ENCODE measurements around the gene VRK3. TPM values are rescaled to one million over a fixed set of nuclear protein-coding genes. Genes with fewer than 3 reads are reported as not detected.

The VRK3 gene
- total and polyA plus RNA-seq, 2 of the 4 experiments (the other 2 are of a cell fraction): 28.7 to 35.8 TPM

GRCh38 chr19:50059045-50059444 lies 33.9 kb upstream of the VRK3 start:
- no peak overlapping the region for H2BK120ac ChIP-seq (ENCODE audit: low read depth, low read length)
- WGBS, 2 experiments (ENCODE audit: extremely low coverage in 2 of 2, insufficient read length in 1 of 2): no CpG with 5 or more reads among the region's 6 CpGs
- DNase-seq: no peak
- no peak overlapping the region for H3K23ac ChIP-seq (ENCODE audit: low read depth, low read length)
- no peak overlapping the region for H3K4ac ChIP-seq (ENCODE audit: low read depth, low read length)
- no peak overlapping the region for H2AFZ ChIP-seq (replicated peaks; ENCODE audit: low read length, poor library complexity)
- H3K9me3 ChIP-seq (ENCODE audit: control insufficient read depth, insufficient read depth, low read length): peaks cover 26% of the 10 kb centered on the region
- no peak overlapping the region for H4K91ac ChIP-seq (ENCODE audit: insufficient read depth, low read depth, low read length)
- H3K79me1 ChIP-seq (ENCODE audit: low read depth in 1 of 2, low read length in 2 of 2): no peaks in the 10 kb centered on the region
- intact Hi-C loops (cut with micrococcal nuclease): no loop called here
- no peak overlapping the region for H3K18ac ChIP-seq (ENCODE audit: low read depth, low read length)
- no peak overlapping the region for H2BK15ac ChIP-seq (ENCODE audit: low read depth, low read length)
- no peaks in the 10 kb centered on the region for H3K9me1 ChIP-seq (ENCODE audit: insufficient read depth, low read length)
- no peak overlapping the region for H4K8ac ChIP-seq (ENCODE audit: low read depth in 2 of 2, low read length in 2 of 2)
- no peak overlapping the region for H3K14ac ChIP-seq (replicated peaks; ENCODE audit: low read depth, low read length)
- no peaks in the 10 kb centered on the region for H3K36me3 ChIP-seq (ENCODE audit: control insufficient read depth, insufficient read depth, low read length)
- H3K4me2 ChIP-seq (ENCODE audit: low read depth, low read length): no peak overlapping the region
- no peak overlapping the region for H3K56ac ChIP-seq (ENCODE audit: extremely low read depth, insufficient read depth, low read length)
- no peak overlapping the region for H2AK5ac ChIP-seq (ENCODE audit: low read depth, low read length)
- dilution Hi-C loops (cut with HindIII; ENCODE audit: low sequenced_read_pairs, unreplicated experiment): no loop called here
- no peak overlapping the region for H2AK9ac ChIP-seq (replicated peaks; ENCODE audit: low read depth, low read length, poor library complexity)
- no peak overlapping the region for H3K27ac ChIP-seq (ENCODE audit: insufficient read depth, low read length)
- no peaks in the 10 kb centered on the region for H3K27me3 ChIP-seq (ENCODE audit: control insufficient read depth, insufficient read depth, low read length)
- no peak overlapping the region for H2BK20ac ChIP-seq (ENCODE audit: low read depth, low read length)
- H2BK5ac ChIP-seq (ENCODE audit: low read depth, low read length, poor library complexity, severe bottlenecking): no peak overlapping the region
- in situ Hi-C loops (cut with MboI; ENCODE audit: low sequenced_read_pairs): no loop called here
- no peak for ATAC-seq (ENCODE audit: low read depth)
- H3K9ac ChIP-seq (ENCODE audit: low read depth, low read length): no peak overlapping the region
- H3K4me1 ChIP-seq (ENCODE audit: control insufficient read depth, insufficient read depth, low read length): no peaks in the 10 kb centered on the region
- TF ChIP-seq, protein P1, sequence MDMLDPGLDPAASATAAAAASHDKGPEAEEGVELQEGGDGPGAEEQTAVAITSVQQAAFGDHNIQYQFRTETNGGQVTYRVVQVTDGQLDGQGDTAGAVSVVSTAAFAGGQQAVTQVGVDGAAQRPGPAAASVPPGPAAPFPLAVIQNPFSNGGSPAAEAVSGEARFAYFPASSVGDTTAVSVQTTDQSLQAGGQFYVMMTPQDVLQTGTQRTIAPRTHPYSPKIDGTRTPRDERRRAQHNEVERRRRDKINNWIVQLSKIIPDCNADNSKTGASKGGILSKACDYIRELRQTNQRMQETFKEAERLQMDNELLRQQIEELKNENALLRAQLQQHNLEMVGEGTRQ (IDR thresholded peaks at IDR 0.05; ENCODE audit: low read depth, low read length): no peak
- no peak for TF ChIP-seq RCOR1 (IDR thresholded peaks at IDR 0.05; ENCODE audit: insufficient replicate concordance, low read length)
- TF ChIP-seq, protein P2, sequence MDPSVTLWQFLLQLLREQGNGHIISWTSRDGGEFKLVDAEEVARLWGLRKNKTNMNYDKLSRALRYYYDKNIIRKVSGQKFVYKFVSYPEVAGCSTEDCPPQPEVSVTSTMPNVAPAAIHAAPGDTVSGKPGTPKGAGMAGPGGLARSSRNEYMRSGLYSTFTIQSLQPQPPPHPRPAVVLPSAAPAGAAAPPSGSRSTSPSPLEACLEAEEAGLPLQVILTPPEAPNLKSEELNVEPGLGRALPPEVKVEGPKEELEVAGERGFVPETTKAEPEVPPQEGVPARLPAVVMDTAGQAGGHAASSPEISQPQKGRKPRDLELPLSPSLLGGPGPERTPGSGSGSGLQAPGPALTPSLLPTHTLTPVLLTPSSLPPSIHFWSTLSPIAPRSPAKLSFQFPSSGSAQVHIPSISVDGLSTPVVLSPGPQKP (IDR thresholded peaks at IDR 0.05; ENCODE audit: borderline replicate concordance, low read depth, low read length): no peak
- TF ChIP-seq POLR2A (IDR thresholded peaks at IDR 0.05; ENCODE audit: low read depth, low read length): no peak
- TF ChIP-seq MAZ (IDR thresholded peaks at IDR 0.05; ENCODE audit: borderline replicate concordance, low read depth, low read length): no peak
- ChIA-PET CTCF (no interaction called here), POLR2A (ENCODE audit: unreplicated experiment) (no interaction called here)
- no peak overlapping the region for H3K4me3 ChIP-seq (ENCODE audit: insufficient read depth, low read depth, low read length)
- H4K20me1 ChIP-seq (ENCODE audit: insufficient read depth, low read length): no peaks in the 10 kb centered on the region
- no TSS peak for BruUV-seq (replicated peaks)
- H4K5ac ChIP-seq (ENCODE audit: low read depth, low read length): no peak overlapping the region

Data from IMR-90 (cell line).